Left ventricle myocardium inferior (tissue), 1 donor: ENCODE data around the gene RYR2. TPM values are rescaled to one million over a fixed set of nuclear protein-coding genes. Genes with fewer than 3 reads are reported as not detected.
A peak's percentile ranks its signal among the peaks of the same experiment; 100 is the strongest.

Experiments used
- DNase-seq: peaks from one replicate; pipeline ENCODE4 v3.0.0-alpha.2; 2020
- H3K27ac ChIP-seq: fragments of 200-600 bp; replicated peaks from 2 replicates; pipeline ENCODE4 v1.8.0; 2021
- H3K27me3 ChIP-seq: fragments of 200-600 bp; 2 replicates; pipeline ENCODE4 v1.8.0; 2021; ENCODE audit warnings: low read depth
- H3K36me3 ChIP-seq: fragments of 200-600 bp; 2 replicates; pipeline ENCODE4 v1.8.0; 2021
- H3K4me1 ChIP-seq: fragments of 200-600 bp; 2 replicates; pipeline ENCODE4 v1.8.0; 2021
- H3K4me3 ChIP-seq: fragments of 200-600 bp; 2 replicates; pipeline ENCODE4 v1.8.0; 2021; ENCODE audit warnings: mild to moderate bottlenecking, moderate library complexity
- H3K9me3 ChIP-seq: fragments of 200-600 bp; replicated peaks from 2 replicates; pipeline ENCODE4 v1.8.0; 2021
- intact Hi-C: fragments of 100-400 bp; cut with micrococcal nuclease; formaldehyde crosslinking; loops from one replicate; pipeline ENCODE4 v1.11.0; 2022
- long read RNA-seq: library from polyadenylated mRNA; unstranded; transcript quantifications from one replicate; pipeline ENCODE4 v2.0.0, GENCODE V29; 2021
- total RNA-seq: library from RNA; stranded (reverse); fragmentation: NEBNext Ultra II Directional; extraction: Animal tissue kit (Norgen Biotek cat#: 25700); gene quantifications from one replicate; pipeline ENCODE4 v1.2.1, GENCODE V29; 2021
- TF ChIP-seq, protein P1 (sequence below): fragments of 200-600 bp; IDR thresholded peaks from 2 replicates; pipeline ENCODE4 v1.8.0; 2021; ENCODE audit warnings: antibody characterized with exemption, mild to moderate bottlenecking, borderline replicate concordance
- donor health status: DM: no; HTN: yes; CAD: no; lungs with severe emphysema.

Gene RYR2
- 783 TPM for total RNA-seq
- long read RNA-seq, partial matches to known transcripts, result 147 of 184 reads
- long read RNA-seq, other reads (novel, unspliced or antisense), result 37 of 184 reads

- DNase-seq, result peak; percentile 49
- Histone ChIP-seq H3K4me1 (peaks cover 37% of the 10 kb centered on the region), H3K27me3 (peaks cover 47% of the 10 kb centered on the region), H3K9me3 (no peaks in the 10 kb centered on the region), H3K36me3 (no peaks in the 10 kb centered on the region), H3K27ac (peak within 1 kb of the TSS; percentile 99), H3K4me3 (peak within 1 kb of the TSS; percentile 77)
- TF ChIP-seq, protein P1, sequence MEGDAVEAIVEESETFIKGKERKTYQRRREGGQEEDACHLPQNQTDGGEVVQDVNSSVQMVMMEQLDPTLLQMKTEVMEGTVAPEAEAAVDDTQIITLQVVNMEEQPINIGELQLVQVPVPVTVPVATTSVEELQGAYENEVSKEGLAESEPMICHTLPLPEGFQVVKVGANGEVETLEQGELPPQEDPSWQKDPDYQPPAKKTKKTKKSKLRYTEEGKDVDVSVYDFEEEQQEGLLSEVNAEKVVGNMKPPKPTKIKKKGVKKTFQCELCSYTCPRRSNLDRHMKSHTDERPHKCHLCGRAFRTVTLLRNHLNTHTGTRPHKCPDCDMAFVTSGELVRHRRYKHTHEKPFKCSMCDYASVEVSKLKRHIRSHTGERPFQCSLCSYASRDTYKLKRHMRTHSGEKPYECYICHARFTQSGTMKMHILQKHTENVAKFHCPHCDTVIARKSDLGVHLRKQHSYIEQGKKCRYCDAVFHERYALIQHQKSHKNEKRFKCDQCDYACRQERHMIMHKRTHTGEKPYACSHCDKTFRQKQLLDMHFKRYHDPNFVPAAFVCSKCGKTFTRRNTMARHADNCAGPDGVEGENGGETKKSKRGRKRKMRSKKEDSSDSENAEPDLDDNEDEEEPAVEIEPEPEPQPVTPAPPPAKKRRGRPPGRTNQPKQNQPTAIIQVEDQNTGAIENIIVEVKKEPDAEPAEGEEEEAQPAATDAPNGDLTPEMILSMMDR, result peak; percentile 66
- intact Hi-C loops, result no loop called here
These were observed at the start of gene RYR2 for GRCh38 chr1:237041795-237042525. TSS of gene RYR2 (plus strand) at chr1:237042184. CDS start at chr1:237042522, 338 bp downstream.

- Histone ChIP-seq H3K4me1 (peaks cover 18% of the 10 kb centered on the region), H3K4me3 (no peak overlapping the region), H3K27me3 (no peaks in the 10 kb centered on the region), H3K36me3 (no peaks in the 10 kb centered on the region), H3K9me3 (peaks cover 22% of the 10 kb centered on the region), H3K27ac (no peak overlapping the region)
- intact Hi-C loops, result no loop called here
- no peak for DNase-seq
- TF ChIP-seq, protein P1, result no peak
These were observed 49.5 kb upstream of the RYR2 start for GRCh38 chr1:236992449-236992848.

DNA sequence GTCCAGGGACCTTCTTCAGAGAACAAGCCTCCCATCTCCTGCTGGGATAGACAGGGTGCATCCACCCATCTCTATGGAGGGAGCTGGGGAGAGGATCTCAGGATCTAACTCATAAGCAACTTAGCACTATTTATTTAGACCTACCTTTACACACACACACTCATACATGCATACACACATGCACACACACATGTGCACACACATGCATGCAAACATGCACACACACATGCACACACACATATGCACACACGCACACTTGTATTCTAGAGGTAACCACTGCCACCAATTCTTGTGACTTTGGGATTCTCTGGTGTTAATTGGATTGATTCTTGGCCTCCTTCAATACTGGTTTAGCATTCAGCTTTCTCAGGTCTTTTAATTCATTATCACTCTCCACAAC lies 47.5 kb upstream of the RYR2 start:
- intact Hi-C loops, result no loop called here
- H3K27ac ChIP-seq, result no peak overlapping the region
- H3K4me1 ChIP-seq, result peaks cover 18% of the 10 kb centered on the region
- no peak for DNase-seq
- no peaks in the 10 kb centered on the region for H3K27me3 ChIP-seq
- H3K36me3 ChIP-seq, result no peaks in the 10 kb centered on the region
- TF ChIP-seq, protein P1, result no peak
- H3K9me3 ChIP-seq, result peaks cover 14% of the 10 kb centered on the region
- H3K4me3 ChIP-seq, result no peak overlapping the region

DNA sequence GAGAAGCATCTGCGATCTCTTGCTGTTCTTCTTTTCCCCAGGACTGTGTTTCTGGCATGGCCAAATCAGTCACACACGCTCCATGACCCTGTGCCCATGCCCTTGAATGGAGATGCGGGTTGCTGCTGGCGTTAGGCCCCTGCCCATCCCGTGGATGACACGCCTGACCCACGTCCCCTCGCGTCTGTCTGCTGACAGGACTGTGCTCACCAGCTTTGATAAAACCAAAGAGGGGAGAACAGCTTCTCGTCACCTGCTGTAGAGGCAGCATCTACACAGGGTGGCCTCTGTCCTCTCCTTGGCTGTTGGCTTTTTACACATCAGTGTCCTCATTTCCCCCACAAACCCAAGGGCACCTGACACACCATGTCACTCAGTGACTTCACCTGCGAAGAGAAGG lies 44.6 kb upstream of the RYR2 start:
- peak overlapping the region; percentile 96 for H3K27ac ChIP-seq
- no peaks in the 10 kb centered on the region for H3K27me3 ChIP-seq
- H3K9me3 ChIP-seq, result no peaks in the 10 kb centered on the region
- intact Hi-C loops, result no loop called here
- no peaks in the 10 kb centered on the region for H3K36me3 ChIP-seq
- H3K4me1 ChIP-seq, result peaks cover 27% of the 10 kb centered on the region
- TF ChIP-seq, protein P1, result no peak
- H3K4me3 ChIP-seq, result no peak overlapping the region
- DNase-seq, result peak; percentile 82

DNA sequence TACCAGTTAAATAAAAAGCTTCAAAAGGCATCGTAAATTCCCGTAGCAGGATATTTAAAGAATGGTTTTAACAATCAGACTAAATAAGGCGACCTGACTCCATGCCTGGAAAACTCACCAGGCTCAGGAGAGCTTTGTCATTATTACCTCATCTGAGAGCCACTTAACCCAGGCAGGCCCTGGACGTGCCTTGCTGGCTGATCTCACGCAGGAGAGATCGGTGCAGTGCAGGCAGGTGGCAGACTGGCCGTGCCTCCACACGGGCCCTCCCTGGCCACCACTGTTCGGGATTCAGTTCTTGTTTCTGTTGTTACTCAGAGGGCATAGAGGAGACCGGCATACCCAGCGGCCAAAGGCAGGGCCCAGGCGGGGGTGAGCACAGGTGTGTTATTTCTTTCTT lies 44.1 kb upstream of the RYR2 start:
- no peaks in the 10 kb centered on the region for H3K36me3 ChIP-seq
- peak; percentile 72 for DNase-seq
- intact Hi-C loops, result no loop called here
- peak overlapping the region; percentile 62 for H3K4me3 ChIP-seq
- peak overlapping the region; percentile 96 for H3K27ac ChIP-seq
- no peaks in the 10 kb centered on the region for H3K9me3 ChIP-seq
- TF ChIP-seq, protein P1, result peak; percentile 11
- H3K4me1 ChIP-seq, result peaks cover 28% of the 10 kb centered on the region
- no peaks in the 10 kb centered on the region for H3K27me3 ChIP-seq
